ENCODE data around the gene OR2T2. TPM values are rescaled to one million over a fixed set of nuclear protein-coding genes. Genes with fewer than 3 reads are reported as not detected.

OR2T2 gene
- total and polyA plus RNA-seq, 9 of the 15 experiments (the other 6 are each of a cell fraction or from before 2014, with no cell fraction given): not detected

GRCh38 chr1:248402748-248403147, 42.7 kb upstream of the OR2T2 start, which contains the start of gene OR2T1:
Gene OR2T1 (plus strand): TSS chr1:248403048. CDS start chr1:248406148, 3,100 bp downstream.
- H3K79me2 ChIP-seq (ENCODE audit: control insufficient read depth, insufficient read depth, low read length): no peaks in the 10 kb centered on the region
- FAIRE-seq (no peak), ATAC-seq (no peak), DNase-seq (ENCODE audit: extremely low read depth in 1 of 4, low spot score in 3 of 4) (no peak)
- H3K4me2 ChIP-seq (ENCODE audit: insufficient read depth, low read length): no peak within 1 kb of the TSS
- intact Hi-C loops (cut with micrococcal nuclease): no loop called here
- in situ Hi-C loops (cut with MboI): no loop called here
- H2AFZ ChIP-seq (ENCODE audit: low read depth, low read length): no peak within 1 kb of the TSS
- H3K4me3 ChIP-seq: no peak within 1 kb of the TSS
- H3K9ac ChIP-seq (ENCODE audit: insufficient read depth in 1 of 2, low read depth in 2 of 2, low read length in 2 of 2): no peak within 1 kb of the TSS
- H3K9me1 ChIP-seq (ENCODE audit: control insufficient read depth, insufficient read depth, low read length): no peaks in the 10 kb centered on the region
- POLR2A ChIA-PET: no interaction called here
- CTCF ChIA-PET (ENCODE audit: low intra/inter-chr PET ratio): no interaction called here
- WGBS (ENCODE audit: insufficient coverage, low coverage, missing lambda C conversion rate): 2% methylated on average over 3 of the region's 3 CpGs
- no peaks in the 10 kb centered on the region for H3K4me1 ChIP-seq (replicated peaks in 1 of 2; ENCODE audit: control insufficient read depth in 2 of 2, insufficient read depth in 2 of 2, low read length in 2 of 2)
- no peak for TF ChIP-seq CEBPG (CRISPR knock-in tag; IDR thresholded peaks at IDR 0.05)
- peak in 1 of 2 experiments; percentile 25; a peak in 1 of 4 replicates for TF ChIP-seq CEBPG (tag; conservative IDR thresholded peaks at IDR 0.05 in 1 of 2, IDR thresholded peaks at IDR 0.05 in 1 of 2)
- no peak for TF ChIP-seq ELF4 (CRISPR knock-in tag; IDR thresholded peaks at IDR 0.05)
- H3K9me3 ChIP-seq (replicated peaks; ENCODE audit: control insufficient read depth, insufficient read depth, low read depth, low read length): peaks cover 6% of the 10 kb centered on the region
- BruUV-seq (replicated peaks): no TSS peak
- H3K27ac ChIP-seq (ENCODE audit: extremely low read depth, low read depth, low read length): no peak within 1 kb of the TSS
- H3K36me3 ChIP-seq (ENCODE audit: control insufficient read depth, insufficient read depth, low read length): no peaks in the 10 kb centered on the region
- no peaks in the 10 kb centered on the region for H4K20me1 ChIP-seq (replicated peaks; ENCODE audit: control insufficient read depth, insufficient read depth, low read length)
- H3K27me3 ChIP-seq (ENCODE audit: control insufficient read depth in 2 of 2, insufficient read depth in 2 of 2, low read length in 2 of 2): no peaks in the 10 kb centered on the region

DNA sequence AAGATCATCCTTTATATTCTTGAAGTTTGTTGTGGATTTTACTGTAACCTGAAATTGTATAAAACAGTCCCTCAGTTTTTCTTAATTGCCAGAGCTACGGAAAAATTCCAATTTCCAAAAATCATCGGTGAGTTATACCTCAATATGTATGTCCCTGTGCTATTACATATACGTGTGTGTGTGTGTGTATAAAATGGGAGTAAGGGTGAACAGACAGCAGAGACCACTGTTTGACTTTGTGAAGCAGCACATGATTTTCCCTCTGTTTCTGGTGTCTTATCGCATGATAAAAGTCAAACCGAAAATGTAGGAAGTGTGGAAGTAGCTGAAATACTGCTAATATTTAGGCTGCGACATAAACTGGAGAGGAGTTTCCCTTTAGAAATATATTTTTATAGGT, 41.4 kb upstream of the OR2T2 start:
- Histone ChIP-seq H3K4me1 (replicated peaks in 1 of 2; ENCODE audit: control insufficient read depth in 2 of 2, insufficient read depth in 2 of 2, low read length in 2 of 2) (no peaks in the 10 kb centered on the region), H2AFZ (ENCODE audit: low read depth, low read length) (no peak overlapping the region), H4K20me1 (replicated peaks; ENCODE audit: control insufficient read depth, insufficient read depth, low read length) (no peaks in the 10 kb centered on the region), H3K4me3 (no peak overlapping the region), H3K9me3 (replicated peaks; ENCODE audit: control insufficient read depth, insufficient read depth, low read depth, low read length) (peaks cover 4% of the 10 kb centered on the region), H3K79me2 (ENCODE audit: control insufficient read depth, insufficient read depth, low read length) (no peaks in the 10 kb centered on the region), H3K36me3 (ENCODE audit: control insufficient read depth, insufficient read depth, low read length) (no peaks in the 10 kb centered on the region), H3K4me2 (ENCODE audit: insufficient read depth, low read length) (no peak overlapping the region), H3K27me3 (ENCODE audit: control insufficient read depth in 2 of 2, insufficient read depth in 2 of 2, low read length in 2 of 2) (no peaks in the 10 kb centered on the region), H3K9ac (ENCODE audit: insufficient read depth in 1 of 2, low read depth in 2 of 2, low read length in 2 of 2) (no peak overlapping the region), H3K27ac (ENCODE audit: extremely low read depth, low read depth, low read length) (no peak overlapping the region), H3K9me1 (ENCODE audit: control insufficient read depth, insufficient read depth, low read length) (no peaks in the 10 kb centered on the region)
- BruUV-seq (replicated peaks): no TSS peak
- 37% methylated on average over 6 of the region's 6 CpGs for WGBS (ENCODE audit: insufficient coverage, low coverage, missing lambda C conversion rate)
- CTCF ChIA-PET (ENCODE audit: low intra/inter-chr PET ratio): interaction anchor here (0.5 to 1.9 kb wide), 19 partner anchors 25 to 1017 kb away, joined by 3 to 39 read pairs (median 3); partner anchors contain the start of gene TRIM58
- in situ Hi-C loops (cut with MboI) (no loop called here), intact Hi-C loops (cut with micrococcal nuclease) (loop anchor here (1.0 kb wide), 2 partner anchors 282 to 403 kb away; no protein-coding TSS in a partner anchor)
- POLR2A ChIA-PET: no interaction called here
- no peak for ATAC-seq
- FAIRE-seq: peak; percentile 98
- DNase-seq (ENCODE audit: extremely low read depth in 1 of 4, low spot score in 3 of 4): peak; percentile 9 to 86 (median 66)
- peak; percentile 14 to 44 (median 43); a peak in 2 of 6 replicates for TF ChIP-seq CTCF (IDR thresholded peaks at IDR 0.05 in 2 of 3, conservative IDR thresholded peaks at IDR 0.05 in 1 of 3; ENCODE audit: insufficient read depth in 2 of 3, low read depth in 1 of 3, low read length in 3 of 3)
- TF ChIP-seq ZNF407 (IDR thresholded peaks at IDR 0.05; ENCODE audit: low read depth): no peak

All from K562 (cell line).